ENCODE measurements around the gene SLC6A3. TPM values are rescaled to one million over a fixed set of nuclear protein-coding genes. Genes with fewer than 3 reads are reported as not detected.

SLC6A3 gene
- total and polyA plus RNA-seq, 9 of the 15 experiments (the other 6 are each of a cell fraction or from before 2014, with no cell fraction given) = not detected

DNA sequence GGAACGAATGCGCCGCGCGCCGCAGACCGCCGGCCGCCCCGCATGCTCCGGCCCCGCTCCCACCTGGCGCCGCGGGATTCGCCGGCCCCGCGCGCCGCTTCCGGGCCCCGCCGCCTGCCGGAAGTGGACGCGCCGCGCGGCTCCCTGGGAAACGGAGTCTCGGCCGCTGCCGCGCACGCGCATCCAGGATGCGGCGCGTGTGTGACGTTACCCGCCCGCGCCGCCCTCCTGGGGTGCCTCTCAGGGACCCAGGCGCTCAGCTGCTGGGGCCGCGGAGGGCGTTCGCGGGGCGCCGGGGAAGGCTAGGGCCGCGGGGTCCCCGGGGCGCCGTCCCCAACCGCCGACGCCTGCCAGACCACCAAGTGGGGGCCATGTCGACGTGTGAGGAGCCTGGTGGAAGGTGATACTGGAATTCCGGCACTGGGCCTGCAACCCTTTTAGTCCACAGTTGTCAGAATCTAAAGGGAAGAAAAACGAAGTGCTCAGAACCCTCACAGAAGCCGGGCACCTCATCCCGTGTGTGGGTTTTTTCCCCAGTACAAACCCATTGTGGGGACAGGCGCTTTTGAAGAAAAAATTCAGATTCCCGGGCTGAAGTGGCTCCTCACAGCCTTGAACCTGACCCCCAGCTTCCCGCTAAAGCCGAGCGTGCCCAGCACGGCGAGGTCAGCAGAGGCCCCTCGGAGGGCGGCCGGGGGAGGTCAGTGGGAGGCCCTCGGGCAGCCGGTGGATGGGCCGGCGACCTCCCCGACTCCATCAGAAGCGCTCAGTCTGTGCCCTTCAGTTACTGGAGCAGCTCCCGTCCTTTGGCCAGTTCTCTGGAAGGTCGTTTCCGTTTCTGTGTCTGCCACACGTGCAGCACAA lies 100.0 kb downstream of the SLC6A3 start, which contains the start of gene CLPTM1L (continued):
- TF ChIP-seq JUND (IDR thresholded peaks at IDR 0.05; ENCODE audit: borderline replicate concordance, low read depth, low read length) (0 out of 2 replicates have a peak, but pooled peaks have one; percentile 14), JUND (tag; IDR thresholded peaks at IDR 0.05; ENCODE audit: borderline replicate concordance, low read depth, low read length) (no peak), ZC3H8 (IDR thresholded peaks at IDR 0.05) (no peak), TFAM (CRISPR knock-in tag; conservative IDR thresholded peaks at IDR 0.05) (no peak), SAFB2 (IDR thresholded peaks at IDR 0.05; ENCODE audit: borderline replicate concordance, low read depth, low read length, severe bottlenecking) (no peak), ZKSCAN8 (CRISPR knock-in tag; IDR thresholded peaks at IDR 0.05) (no peak), KAT2B (IDR thresholded peaks at IDR 0.05; ENCODE audit: low read depth, low read length) (no peak), CBX8 (IDR thresholded peaks at IDR 0.05; ENCODE audit: borderline replicate concordance, extremely low read depth, low read depth, low read length, poor library complexity, severe bottlenecking) (no peak), GABPB2 (CRISPR knock-in tag; conservative IDR thresholded peaks at IDR 0.05) (no peak), GABPA (tag; conservative IDR thresholded peaks at IDR 0.05; ENCODE audit: low read depth) (peak; percentile 98), MAFK (IDR thresholded peaks at IDR 0.05; ENCODE audit: low read length) (no peak), POLR3G (IDR thresholded peaks at IDR 0.05; ENCODE audit: extremely low read depth, insufficient read length, insufficient replicate concordance) (no peak), ETV1 (tag; conservative IDR thresholded peaks at IDR 0.05; ENCODE audit: low read depth) (no peak), RBFOX2 (IDR thresholded peaks at IDR 0.05; ENCODE audit: low read depth, low read length) (peak; percentile 85), SUPT5H (IDR thresholded peaks at IDR 0.05) (peak; percentile 80), HNRNPUL1 (IDR thresholded peaks at IDR 0.05; ENCODE audit: low read length) (no peak), HLTF (IDR thresholded peaks at IDR 0.05) (no peak), ZFPM2 (CRISPR knock-in tag; IDR thresholded peaks at IDR 0.05) (no peak), SIRT6 (IDR thresholded peaks at IDR 0.05; ENCODE audit: low read depth, low read length) (no peak), GATAD2A (IDR thresholded peaks at IDR 0.05) (no peak), ZBTB17 (CRISPR knock-in tag; IDR thresholded peaks at IDR 0.05) (0 out of 2 replicates have a peak, but pooled peaks have one; percentile 48)
- TF ChIP-seq, protein P1, sequence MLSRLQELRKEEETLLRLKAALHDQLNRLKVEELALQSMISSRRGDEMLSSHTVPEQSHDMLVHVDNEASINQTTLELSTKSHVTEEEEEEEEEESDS (CRISPR knock-in tag; IDR thresholded peaks at IDR 0.05) = no peak
- TF ChIP-seq, protein P2, sequence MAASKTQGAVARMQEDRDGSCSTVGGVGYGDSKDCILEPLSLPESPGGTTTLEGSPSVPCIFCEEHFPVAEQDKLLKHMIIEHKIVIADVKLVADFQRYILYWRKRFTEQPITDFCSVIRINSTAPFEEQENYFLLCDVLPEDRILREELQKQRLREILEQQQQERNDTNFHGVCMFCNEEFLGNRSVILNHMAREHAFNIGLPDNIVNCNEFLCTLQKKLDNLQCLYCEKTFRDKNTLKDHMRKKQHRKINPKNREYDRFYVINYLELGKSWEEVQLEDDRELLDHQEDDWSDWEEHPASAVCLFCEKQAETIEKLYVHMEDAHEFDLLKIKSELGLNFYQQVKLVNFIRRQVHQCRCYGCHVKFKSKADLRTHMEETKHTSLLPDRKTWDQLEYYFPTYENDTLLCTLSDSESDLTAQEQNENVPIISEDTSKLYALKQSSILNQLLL (CRISPR knock-in tag; IDR thresholded peaks at IDR 0.05; ENCODE audit: borderline replicate concordance) = no peak
- TF ChIP-seq, protein P3, sequence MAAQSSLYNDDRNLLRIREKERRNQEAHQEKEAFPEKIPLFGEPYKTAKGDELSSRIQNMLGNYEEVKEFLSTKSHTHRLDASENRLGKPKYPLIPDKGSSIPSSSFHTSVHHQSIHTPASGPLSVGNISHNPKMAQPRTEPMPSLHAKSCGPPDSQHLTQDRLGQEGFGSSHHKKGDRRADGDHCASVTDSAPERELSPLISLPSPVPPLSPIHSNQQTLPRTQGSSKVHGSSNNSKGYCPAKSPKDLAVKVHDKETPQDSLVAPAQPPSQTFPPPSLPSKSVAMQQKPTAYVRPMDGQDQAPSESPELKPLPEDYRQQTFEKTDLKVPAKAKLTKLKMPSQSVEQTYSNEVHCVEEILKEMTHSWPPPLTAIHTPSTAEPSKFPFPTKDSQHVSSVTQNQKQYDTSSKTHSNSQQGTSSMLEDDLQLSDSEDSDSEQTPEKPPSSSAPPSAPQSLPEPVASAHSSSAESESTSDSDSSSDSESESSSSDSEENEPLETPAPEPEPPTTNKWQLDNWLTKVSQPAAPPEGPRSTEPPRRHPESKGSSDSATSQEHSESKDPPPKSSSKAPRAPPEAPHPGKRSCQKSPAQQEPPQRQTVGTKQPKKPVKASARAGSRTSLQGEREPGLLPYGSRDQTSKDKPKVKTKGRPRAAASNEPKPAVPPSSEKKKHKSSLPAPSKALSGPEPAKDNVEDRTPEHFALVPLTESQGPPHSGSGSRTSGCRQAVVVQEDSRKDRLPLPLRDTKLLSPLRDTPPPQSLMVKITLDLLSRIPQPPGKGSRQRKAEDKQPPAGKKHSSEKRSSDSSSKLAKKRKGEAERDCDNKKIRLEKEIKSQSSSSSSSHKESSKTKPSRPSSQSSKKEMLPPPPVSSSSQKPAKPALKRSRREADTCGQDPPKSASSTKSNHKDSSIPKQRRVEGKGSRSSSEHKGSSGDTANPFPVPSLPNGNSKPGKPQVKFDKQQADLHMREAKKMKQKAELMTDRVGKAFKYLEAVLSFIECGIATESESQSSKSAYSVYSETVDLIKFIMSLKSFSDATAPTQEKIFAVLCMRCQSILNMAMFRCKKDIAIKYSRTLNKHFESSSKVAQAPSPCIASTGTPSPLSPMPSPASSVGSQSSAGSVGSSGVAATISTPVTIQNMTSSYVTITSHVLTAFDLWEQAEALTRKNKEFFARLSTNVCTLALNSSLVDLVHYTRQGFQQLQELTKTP (IDR thresholded peaks at IDR 0.05; ENCODE audit: low read depth in 1 of 2, partially characterized antibody in 2 of 2) = no peak
